Testis (tissue), 3 donors: ENCODE data around the gene LRFN2. TPM values are rescaled to one million over a fixed set of nuclear protein-coding genes. Genes with fewer than 3 reads are reported as not detected.

Source experiments
- DNase-seq: peaks from one replicate; pipeline ENCODE4 v3.0.0-alpha.2; 2019
- H3K27ac ChIP-seq, 2 donors: fragments of 200-600 bp; sonication (generic); one replicate each; pipeline ENCODE4 v1.5.1; 2019
- H3K27me3 ChIP-seq: fragments of 200-600 bp; sonication (generic); one replicate; pipeline ENCODE4 v1.5.1; 2019
- H3K36me3 ChIP-seq: fragments of 200-600 bp; sonication (generic); one replicate; pipeline ENCODE4 v1.5.1; 2017; ENCODE audit warnings: low read depth; ENCODE audit errors: missing control alignments
- H3K4me1 ChIP-seq: fragments of 200-600 bp; sonication (generic); one replicate; pipeline ENCODE4 v1.5.1; 2019
- H3K4me3 ChIP-seq, 2 donors: fragments of 200-600 bp; sonication (generic); one replicate each; pipeline ENCODE4 v1.5.1; 2017 to 2019
- H3K9me3 ChIP-seq: fragments of 200-600 bp; sonication (generic); one replicate; pipeline ENCODE4 v1.5.1; 2017
- POLR2A ChIP-seq: fragments of 450-650 bp; IDR thresholded peaks from one replicate; pipeline ENCODE4 v1.6.1; 2017; ENCODE audit warnings: antibody characterized with exemption, mild to moderate bottlenecking, moderate library complexity
- WGBS, 2 donors: methylation state at CpG; one replicate each; pipeline ENCODE4 v1.1.5; 2018; 5-methylcytosine and 5-hydroxymethylcytosine counted together
- intact Hi-C: fragments of 100-400 bp; cut with DNase I; formaldehyde crosslinking; loops from one replicate; pipeline ENCODE4 v1.15.1; 2023; ENCODE audit warnings: low total_unique reads
- polyA plus RNA-seq: library from polyadenylated mRNA; stranded (reverse); fragments of 350-450 nt; fragmentation: Illumina TruSeq; extraction: RNeasy Lipid Tissue Mini Kit (QIAGEN cat#74804); gene quantifications from one replicate; pipeline ENCODE4 v1.2.3, GENCODE V29; 2014; ENCODE audit warnings: low read depth, low replicate concordance; ENCODE audit not compliant: insufficient read depth
- total RNA-seq, 2 donors: library from RNA; depleted of rRNA; stranded (reverse); fragments of >200 nt; gene quantifications; one replicate each; pipeline ENCODE4 v1.2.3, GENCODE V29; 2016
- TF ChIP-seq, protein P1 (sequence below), 3 experiments: fragments of 450-650 bp in 2 of 3; fragments of 200-600 bp in 1 of 3; sonication (generic) in 1 of 3; IDR thresholded peaks; one replicate each; pipeline ENCODE4 v1.5.1; 2016 to 2019; ENCODE audit warnings: antibody characterized with exemption in 3 of 3, mild to moderate bottlenecking in 2 of 3, moderate library complexity in 1 of 3

LRFN2 gene
- total and polyA plus RNA-seq, 3 donors from 2014 or later: 1.1 to 3.3 (median 1.6) TPM

GRCh38 chr6:40471243-40471642 is 115.9 kb downstream of the LRFN2 start:
- no peak for DNase-seq
- WGBS, 2 donors: 95% methylated on average over 4 of the region's 4 CpGs; no CpG with 5 or more reads in 1 of the 2 donors
- Histone ChIP-seq H3K27me3 (no peaks in the 10 kb centered on the region), H3K4me1 (peaks cover 8% of the 10 kb centered on the region), H3K4me3 (no peak overlapping the region), H3K36me3 (no peaks in the 10 kb centered on the region), H3K9me3 (no peaks in the 10 kb centered on the region), H3K27ac (no peak overlapping the region)
- intact Hi-C loops: no loop called here
- no peak for TF ChIP-seq POLR2A
- TF ChIP-seq, protein P1, sequence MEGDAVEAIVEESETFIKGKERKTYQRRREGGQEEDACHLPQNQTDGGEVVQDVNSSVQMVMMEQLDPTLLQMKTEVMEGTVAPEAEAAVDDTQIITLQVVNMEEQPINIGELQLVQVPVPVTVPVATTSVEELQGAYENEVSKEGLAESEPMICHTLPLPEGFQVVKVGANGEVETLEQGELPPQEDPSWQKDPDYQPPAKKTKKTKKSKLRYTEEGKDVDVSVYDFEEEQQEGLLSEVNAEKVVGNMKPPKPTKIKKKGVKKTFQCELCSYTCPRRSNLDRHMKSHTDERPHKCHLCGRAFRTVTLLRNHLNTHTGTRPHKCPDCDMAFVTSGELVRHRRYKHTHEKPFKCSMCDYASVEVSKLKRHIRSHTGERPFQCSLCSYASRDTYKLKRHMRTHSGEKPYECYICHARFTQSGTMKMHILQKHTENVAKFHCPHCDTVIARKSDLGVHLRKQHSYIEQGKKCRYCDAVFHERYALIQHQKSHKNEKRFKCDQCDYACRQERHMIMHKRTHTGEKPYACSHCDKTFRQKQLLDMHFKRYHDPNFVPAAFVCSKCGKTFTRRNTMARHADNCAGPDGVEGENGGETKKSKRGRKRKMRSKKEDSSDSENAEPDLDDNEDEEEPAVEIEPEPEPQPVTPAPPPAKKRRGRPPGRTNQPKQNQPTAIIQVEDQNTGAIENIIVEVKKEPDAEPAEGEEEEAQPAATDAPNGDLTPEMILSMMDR (IDR thresholded peaks at IDR 0.05): no peak

DNA sequence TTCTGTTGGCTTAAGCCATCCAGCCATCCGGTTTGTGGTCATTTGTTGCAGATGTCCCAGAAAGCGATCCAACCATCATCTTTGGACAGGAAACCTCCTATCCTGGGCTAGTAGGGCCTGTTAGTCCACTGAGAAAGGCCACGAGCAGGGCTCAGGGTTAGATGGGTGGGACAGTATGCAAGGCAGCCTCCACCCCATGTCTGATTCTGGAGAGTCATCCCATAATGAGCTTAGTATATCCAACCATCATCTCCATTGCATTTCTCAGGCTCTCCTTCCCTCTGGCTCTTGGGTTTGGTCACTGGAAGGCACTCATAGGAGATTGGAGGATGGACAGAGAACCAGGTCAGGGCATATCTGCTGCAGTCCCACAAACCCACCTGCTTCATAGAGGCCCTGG is 117.8 kb downstream of the LRFN2 start:
- Histone ChIP-seq H3K27me3 (no peaks in the 10 kb centered on the region), H3K36me3 (no peaks in the 10 kb centered on the region), H3K9me3 (no peaks in the 10 kb centered on the region), H3K27ac (no peak overlapping the region), H3K4me1 (peaks cover 5% of the 10 kb centered on the region), H3K4me3 (no peak overlapping the region)
- no peak for DNase-seq
- WGBS, 2 donors: 94 to 98% methylated on average over 3 of the region's 3 CpGs
- intact Hi-C loops: no loop called here
- TF ChIP-seq POLR2A: no peak
- TF ChIP-seq, protein P1 (IDR thresholded peaks at IDR 0.05): no peak

- WGBS, 2 donors: 67 to 83% methylated on average over 3 of the region's 3 CpGs
- no peaks in the 10 kb centered on the region for H3K27me3 ChIP-seq
- peaks cover 5% of the 10 kb centered on the region for H3K4me1 ChIP-seq
- intact Hi-C loops: no loop called here
- peak; percentile 38 for DNase-seq
- no peak overlapping the region for H3K27ac ChIP-seq
- TF ChIP-seq, protein P1 (IDR thresholded peaks at IDR 0.05): no peak
- TF ChIP-seq POLR2A: no peak
- no peaks in the 10 kb centered on the region for H3K9me3 ChIP-seq
- H3K36me3 ChIP-seq: no peaks in the 10 kb centered on the region
- no peak overlapping the region for H3K4me3 ChIP-seq
These were observed 120.1 kb downstream of the LRFN2 start for GRCh38 chr6:40466986-40467539.

GRCh38 chr6:40461643-40462042 is 125.5 kb downstream of the LRFN2 start:
- Histone ChIP-seq H3K27ac (no peak overlapping the region), H3K4me3 (no peak overlapping the region), H3K27me3 (no peaks in the 10 kb centered on the region), H3K4me1 (no peaks in the 10 kb centered on the region), H3K9me3 (no peaks in the 10 kb centered on the region), H3K36me3 (no peaks in the 10 kb centered on the region)
- DNase-seq: no peak
- 66 to 87% methylated on average over 3 of the region's 3 CpGs for WGBS, 2 donors
- no peak for TF ChIP-seq POLR2A
- TF ChIP-seq, protein P1 (IDR thresholded peaks at IDR 0.05): no peak
- intact Hi-C loops: no loop called here

- no peaks in the 10 kb centered on the region for H3K4me1 ChIP-seq
- TF ChIP-seq, protein P1 (IDR thresholded peaks at IDR 0.05): no peak
- TF ChIP-seq POLR2A: no peak
- 57 to 83% methylated on average over 1 of the region's 1 CpG for WGBS, 2 donors
- no peaks in the 10 kb centered on the region for H3K27me3 ChIP-seq
- no peak overlapping the region for H3K27ac ChIP-seq
- H3K9me3 ChIP-seq: no peaks in the 10 kb centered on the region
- H3K4me3 ChIP-seq: no peak overlapping the region
- no peaks in the 10 kb centered on the region for H3K36me3 ChIP-seq
- intact Hi-C loops: no loop called here
- DNase-seq: no peak
These were observed 126.8 kb downstream of the LRFN2 start for GRCh38 chr6:40460380-40460779.
